Common myeloid progenitor, CD34-positive (primary cell): ENCODE results near the gene GPRIN3.

Experiments
- CTCF ChIA-PET: fragments of 350-600 bp; sonication (Branson Sonifier 250); formaldehyde crosslinking; loops from one replicate; lab custom pipeline; 2021; ENCODE audit warnings: antibody characterized with exemption; lab: Charles Lee
- POLR2A ChIA-PET: fragments of 350-600 bp; sonication (Branson Sonifier 250); formaldehyde crosslinking; loops from one replicate; lab custom pipeline; 2021; ENCODE audit warnings: antibody characterized with exemption; lab: Charles Lee
- DNase-seq, 3 donors: peaks; one replicate each; pipeline versions ENCODE4 v3.0.0 to v3.0.0-alpha.2; 2013
- H3K27ac ChIP-seq, 2 experiments: 1 replicate in 1 of 2; 2 replicates in 1 of 2; pipeline ENCODE4 v1.7.0; 2013; ENCODE audit warnings: inconsistent platforms in 2 of 2, low read length in 2 of 2, mild to moderate bottlenecking in 2 of 2, low read depth in 1 of 2, moderate library complexity in 1 of 2; ENCODE audit not compliant: severe bottlenecking in 2 of 2, insufficient read depth in 1 of 2, poor library complexity in 1 of 2
- H3K27me3 ChIP-seq, 5 experiments: replicated peaks in 2 of 5; 1 replicate in 3 of 5; 2 replicates in 2 of 5; pipeline versions ENCODE4 v1.6.1 to v1.7.0; 2013; ENCODE audit warnings: low read length in 4 of 5, mild to moderate bottlenecking in 2 of 5, moderate library complexity in 2 of 5, inconsistent platforms in 1 of 5; ENCODE audit not compliant: insufficient read depth in 5 of 5, control insufficient read depth in 4 of 5
- H3K36me3 ChIP-seq, 4 experiments: 1 replicate in 2 of 4; 2 replicates in 2 of 4; pipeline versions ENCODE4 v1.6.1 to v1.7.0; 2013; ENCODE audit warnings: low read length in 3 of 4, control low read depth in 1 of 4, mild to moderate bottlenecking in 1 of 4; ENCODE audit not compliant: control insufficient read depth in 4 of 4, insufficient read depth in 4 of 4
- H3K4me1 ChIP-seq, 4 experiments: 1 replicate in 3 of 4; 2 replicates in 1 of 4; pipeline versions ENCODE4 v1.6.1 to v1.7.1; 2013; ENCODE audit warnings: low read length in 3 of 4, mild to moderate bottlenecking in 3 of 4, control low read depth in 1 of 4, inconsistent platforms in 1 of 4, moderate library complexity in 1 of 4; ENCODE audit not compliant: control insufficient read depth in 4 of 4, insufficient read depth in 4 of 4; ENCODE audit errors: control extremely low read depth in 1 of 4
- H3K4me3 ChIP-seq, 7 experiments: 1 replicate in 4 of 7; 2 replicates in 3 of 7; pipeline versions ENCODE4 v1.5.1 to v1.7.0; 2013; ENCODE audit warnings: mild to moderate bottlenecking in 7 of 7, low read length in 6 of 7, moderate library complexity in 6 of 7, inconsistent platforms in 2 of 7, low read depth in 2 of 7, control low read depth in 1 of 7; ENCODE audit not compliant: insufficient read depth in 4 of 7, control insufficient read depth in 1 of 7; ENCODE audit errors: extremely low read depth in 1 of 7
- H3K9me3 ChIP-seq, 5 experiments: 1 replicate in 4 of 5; 2 replicates in 1 of 5; pipeline versions ENCODE4 v1.6.1 to v1.7.1; 2013; ENCODE audit warnings: low read length in 4 of 5, mild to moderate bottlenecking in 2 of 5, inconsistent platforms in 1 of 5, low read depth in 1 of 5, moderate library complexity in 1 of 5; ENCODE audit not compliant: control insufficient read depth in 4 of 5, insufficient read depth in 2 of 5; ENCODE audit errors: control extremely low read depth in 1 of 5
- WGBS: methylation state at CpG from one replicate; pipeline ENCODE4 v1.1.5; 2013; ENCODE audit not compliant: insufficient coverage; 5-methylcytosine and 5-hydroxymethylcytosine counted together

The GPRIN3 gene

GRCh38 chr4:89222170-89222569, 85.4 kb downstream of the GPRIN3 start:
- ChIA-PET POLR2A (no interaction called here), CTCF (no interaction called here)
- no peak overlapping the region for H3K27ac ChIP-seq
- H3K4me3 ChIP-seq: no peak overlapping the region
- peaks cover 0 to 3% (median under 1%) of the 10 kb centered on the region in 4 experiments for H3K4me1 ChIP-seq
- no peak for DNase-seq
- H3K27me3 ChIP-seq: no peaks in the 10 kb centered on the region
- no peaks in the 10 kb centered on the region for H3K9me3 ChIP-seq
- WGBS: 90% methylated on average over 1 of the region's 2 CpGs
- no peaks in the 10 kb centered on the region for H3K36me3 ChIP-seq

GRCh38 chr4:89221167-89221867, 86.3 kb downstream of the GPRIN3 start:
- Histone ChIP-seq H3K27me3 (no peaks in the 10 kb centered on the region), H3K27ac (no peak overlapping the region), H3K36me3 (no peaks in the 10 kb centered on the region), H3K4me1 (peaks cover 0 to 3% (median 0%) of the 10 kb centered on the region in 4 experiments), H3K4me3 (no peak overlapping the region), H3K9me3 (no peaks in the 10 kb centered on the region)
- CTCF ChIA-PET: interaction anchor here (1.9 kb wide), 1 partner anchor 213 kb away, joined by 5 read pairs; no protein-coding TSS in a partner anchor
- DNase-seq: no peak
- WGBS: 100% methylated on average over 1 of the region's 2 CpGs
- POLR2A ChIA-PET: no interaction called here

DNA sequence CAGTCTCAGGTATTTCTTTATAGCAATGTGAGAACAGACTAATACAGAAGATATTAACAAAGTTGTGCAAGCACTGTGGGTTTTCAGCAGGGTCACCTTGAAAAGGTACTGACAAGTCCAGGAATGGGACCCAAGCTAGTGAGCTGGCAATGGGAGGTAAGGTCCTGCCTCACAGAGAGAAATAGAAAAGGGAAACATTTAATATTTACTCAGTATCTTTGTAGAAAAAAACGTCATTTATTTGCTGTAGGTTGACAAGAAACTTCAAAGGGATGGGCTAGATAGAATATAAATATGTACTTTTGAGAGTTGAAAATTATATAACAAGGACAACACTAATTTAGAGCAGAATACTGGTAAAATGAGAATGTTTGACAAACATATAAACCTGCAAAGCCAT, 89.0 kb downstream of the GPRIN3 start:
- no CpG with 5 or more reads among the region's 1 CpG for WGBS
- H3K27ac ChIP-seq: no peak overlapping the region
- H3K4me1 ChIP-seq: peaks cover 0 to 11% (median 1%) of the 10 kb centered on the region in 4 experiments
- H3K4me3 ChIP-seq: no peak overlapping the region
- H3K27me3 ChIP-seq: no peaks in the 10 kb centered on the region
- POLR2A ChIA-PET: no interaction called here
- CTCF ChIA-PET: interaction anchor here (1.4 to 3.9 kb wide), 2 partner anchors 8 to 54 kb away, joined by 3 to 18 read pairs; no protein-coding TSS in a partner anchor
- H3K9me3 ChIP-seq: no peaks in the 10 kb centered on the region
- H3K36me3 ChIP-seq: no peaks in the 10 kb centered on the region
- no peak for DNase-seq

DNA sequence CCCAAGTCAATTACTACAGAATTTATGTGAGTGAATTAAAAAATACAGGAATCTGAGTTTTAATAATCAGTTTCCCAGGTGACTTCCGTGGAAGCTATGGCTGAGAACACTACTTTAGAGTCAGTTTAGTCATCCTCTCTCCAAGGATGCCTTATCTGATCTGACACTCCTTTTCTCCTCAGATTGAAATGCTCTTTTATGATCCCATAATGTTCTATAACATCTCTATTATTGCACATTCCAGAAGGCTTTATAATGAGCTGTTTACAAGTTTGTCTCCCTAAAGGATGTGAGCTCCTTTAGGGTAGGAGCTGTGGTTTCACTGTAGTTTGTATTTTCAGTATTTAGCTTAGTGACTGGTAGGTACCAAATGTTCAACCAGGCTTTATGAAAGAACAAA, 90.0 kb downstream of the GPRIN3 start:
- CTCF ChIA-PET: interaction anchor here (0.7 to 3.9 kb wide), 4 partner anchors 8 to 217 kb away, joined by 3 to 18 read pairs (median 3); no protein-coding TSS in a partner anchor
- POLR2A ChIA-PET: interaction anchor here (0.6 kb wide), 1 partner anchor 34 kb away, joined by 3 read pairs; no protein-coding TSS in a partner anchor

GRCh38 chr4:89216866-89217265, 90.7 kb downstream of the GPRIN3 start:
- no peak overlapping the region for H3K27ac ChIP-seq
- CTCF ChIA-PET: interaction anchor here (3.9 kb wide), 1 partner anchor 9 kb away, joined by 18 read pairs; no protein-coding TSS in a partner anchor
- H3K27me3 ChIP-seq: no peaks in the 10 kb centered on the region
- no peaks in the 10 kb centered on the region for H3K36me3 ChIP-seq
- WGBS: 100% methylated on average over 1 of the region's 1 CpG
- no peak for DNase-seq
- POLR2A ChIA-PET: no interaction called here
- H3K4me3 ChIP-seq: no peak overlapping the region
- H3K9me3 ChIP-seq: no peaks in the 10 kb centered on the region
- H3K4me1 ChIP-seq: peaks cover 0 to 11% (median 1%) of the 10 kb centered on the region in 4 experiments

More for the DNA sequence above, 90.0 kb downstream of the GPRIN3 start:
- Histone ChIP-seq H3K9me3 (no peaks in the 10 kb centered on the region), H3K36me3 (no peaks in the 10 kb centered on the region), H3K27me3 (no peaks in the 10 kb centered on the region), H3K4me3 (no peak overlapping the region), H3K4me1 (peaks cover 0 to 11% (median 1%) of the 10 kb centered on the region in 4 experiments), H3K27ac (no peak overlapping the region)
- no CpG with 5 or more reads among the region's 1 CpG for WGBS
- no peak for DNase-seq

DNA sequence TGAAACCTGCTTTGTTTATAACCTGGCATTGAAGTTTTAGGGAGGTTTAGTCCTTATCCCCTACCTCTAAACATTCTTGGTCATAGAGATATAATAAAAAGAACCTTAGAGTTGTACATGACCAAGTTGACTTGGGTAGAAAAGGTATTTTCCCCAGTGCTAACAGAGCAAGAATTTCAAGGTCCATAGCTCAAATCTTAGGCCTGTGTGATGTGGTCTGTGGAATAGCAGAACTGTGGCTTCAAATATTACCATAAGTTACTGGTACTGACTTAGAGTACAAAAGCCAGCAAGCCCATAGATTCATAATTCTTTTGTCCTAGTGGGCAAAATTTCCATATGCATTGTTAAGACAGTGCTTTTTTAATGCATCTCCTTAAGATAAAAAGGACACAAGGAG, 91.2 kb downstream of the GPRIN3 start:
- no peaks in the 10 kb centered on the region for H3K27me3 ChIP-seq
- peaks cover 0 to 11% (median 1%) of the 10 kb centered on the region in 4 experiments for H3K4me1 ChIP-seq
- CTCF ChIA-PET: interaction anchor here (3.9 kb wide), 1 partner anchor 10 kb away, joined by 18 read pairs; no protein-coding TSS in a partner anchor
- H3K9me3 ChIP-seq: no peaks in the 10 kb centered on the region
- H3K36me3 ChIP-seq: no peaks in the 10 kb centered on the region
- H3K27ac ChIP-seq: no peak overlapping the region
- DNase-seq: no peak
- POLR2A ChIA-PET: no interaction called here
- H3K4me3 ChIP-seq: no peak overlapping the region

GRCh38 chr4:89215736-89216135, 91.9 kb downstream of the GPRIN3 start:
- Histone ChIP-seq H3K27ac (no peak overlapping the region), H3K9me3 (no peaks in the 10 kb centered on the region), H3K4me1 (peaks cover 0 to 11% (median 1%) of the 10 kb centered on the region in 4 experiments), H3K36me3 (no peaks in the 10 kb centered on the region), H3K4me3 (no peak overlapping the region), H3K27me3 (no peaks in the 10 kb centered on the region)
- DNase-seq: no peak
- CTCF ChIA-PET: interaction anchor here (0.7 to 3.9 kb wide), 4 partner anchors 8 to 219 kb away, joined by 3 to 18 read pairs (median 4); no protein-coding TSS in a partner anchor
- POLR2A ChIA-PET: interaction anchor here (0.6 kb wide), 1 partner anchor 155 kb away, joined by 3 read pairs; no protein-coding TSS in a partner anchor
- WGBS: 100% methylated on average over 2 of the region's 3 CpGs
